IMR-90 (cell line): ENCODE results near the gene BCAS3. TPM values are rescaled to one million over a fixed set of nuclear protein-coding genes. Genes with fewer than 3 reads are reported as not detected.

ENCODE experiments used
- ATAC-seq: fragments of 200-7000 bp; cut with Tn5 transposase; 2 replicates; pipeline ENCODE4 v1.9.1; 2020; ENCODE audit warnings: low read depth, mild to moderate bottlenecking, moderate library complexity
- BruUV-seq: library from RNA; stranded (reverse); fragments of 400-500 nt; replicated peaks from 2 replicates; lab custom pipeline; 2021; lab: Mats Ljungman, UMichigan
- CTCF ChIA-PET: fragments of 300-600 bp; formaldehyde crosslinking; extraction: SDS; loops from one replicate; lab custom pipeline; 2021; ENCODE audit warnings: antibody characterized with exemption; lab: Yijun Ruan, JAX
- POLR2A ChIA-PET: fragments of 300-600 bp; sonication (Branson Sonifier 250); formaldehyde crosslinking; loops from one replicate; lab custom pipeline; 2022; ENCODE audit warnings: antibody characterized with exemption; ENCODE audit not compliant: unreplicated experiment; lab: Charles Lee
- DNase-seq: peaks from one replicate; pipeline ENCODE4 v3.0.0; 2013
- H2AFZ ChIP-seq: replicated peaks from 2 replicates; pipeline ENCODE3; 2013; ENCODE audit warnings: low read length, mild to moderate bottlenecking; ENCODE audit not compliant: poor library complexity
- H2AK5ac ChIP-seq: 2 replicates; pipeline ENCODE4 v1.6.1; 2013; ENCODE audit warnings: low read depth, low read length, inconsistent platforms
- H2AK9ac ChIP-seq: replicated peaks from 2 replicates; pipeline ENCODE3; 2013; ENCODE audit warnings: mild to moderate bottlenecking, low read depth, low read length, moderate library complexity; ENCODE audit not compliant: poor library complexity
- H2BK120ac ChIP-seq: 2 replicates; pipeline ENCODE4 v1.6.1; 2013; ENCODE audit warnings: low read depth, low read length, inconsistent platforms
- H2BK15ac ChIP-seq: 3 replicates; pipeline ENCODE4 v1.6.1; 2013; ENCODE audit warnings: low read depth, low read length, inconsistent platforms
- H2BK20ac ChIP-seq: 2 replicates; pipeline ENCODE4 v1.6.1; 2013; ENCODE audit warnings: low read depth, mild to moderate bottlenecking, inconsistent platforms, low read length, moderate library complexity
- H2BK5ac ChIP-seq: 2 replicates; pipeline ENCODE4 v1.6.1; 2013; ENCODE audit warnings: mild to moderate bottlenecking, low read depth, low read length, inconsistent platforms; ENCODE audit not compliant: poor library complexity, severe bottlenecking
- H3K14ac ChIP-seq: replicated peaks from 2 replicates; pipeline ENCODE4 v1.6.1; 2013; ENCODE audit warnings: low read depth, low read length, inconsistent platforms
- H3K18ac ChIP-seq: 2 replicates; pipeline ENCODE4 v1.6.1; 2013; ENCODE audit warnings: low read depth, low read length, control low read depth
- H3K23ac ChIP-seq: 2 replicates; pipeline ENCODE4 v1.6.1; 2013; ENCODE audit warnings: low read depth, low read length, inconsistent platforms
- H3K27ac ChIP-seq: 2 replicates; pipeline ENCODE4 v1.5.1; 2013; ENCODE audit warnings: mild to moderate bottlenecking, control low read depth, low read length; ENCODE audit not compliant: insufficient read depth
- H3K27me3 ChIP-seq: 2 replicates; pipeline ENCODE4 v1.6.1; 2013; ENCODE audit warnings: low read length; ENCODE audit not compliant: control insufficient read depth, insufficient read depth
- H3K36me3 ChIP-seq: 2 replicates; pipeline ENCODE4 v1.6.1; 2013; ENCODE audit warnings: low read length, mixed read lengths; ENCODE audit not compliant: control insufficient read depth, insufficient read depth
- H3K4ac ChIP-seq: 2 replicates; pipeline ENCODE4 v1.6.1; 2013; ENCODE audit warnings: low read depth, low read length, inconsistent platforms
- H3K4me1 ChIP-seq: 2 replicates; pipeline ENCODE4 v1.6.1; 2013; ENCODE audit warnings: low read length, mixed read lengths; ENCODE audit not compliant: control insufficient read depth, insufficient read depth
- H3K4me2 ChIP-seq: 2 replicates; pipeline ENCODE4 v1.6.1; 2013; ENCODE audit warnings: low read depth, mild to moderate bottlenecking, control low read depth, low read length, moderate library complexity
- H3K4me3 ChIP-seq: 2 replicates; pipeline ENCODE4 v1.5.1; 2013; ENCODE audit warnings: low read depth, mild to moderate bottlenecking, control low read depth, low read length, moderate library complexity; ENCODE audit not compliant: insufficient read depth
- H3K56ac ChIP-seq: 2 replicates; pipeline ENCODE4 v1.6.1; 2013; ENCODE audit warnings: low read length, inconsistent platforms; ENCODE audit not compliant: insufficient read depth; ENCODE audit errors: extremely low read depth
- H3K79me1 ChIP-seq, 2 experiments: 2 replicates each; pipeline ENCODE4 v1.6.1; 2013; ENCODE audit warnings: low read length in 2 of 2, inconsistent platforms in 1 of 2, low read depth in 1 of 2
- H3K9ac ChIP-seq: 2 replicates; pipeline ENCODE4 v1.6.1; 2013; ENCODE audit warnings: low read depth, low read length, control low read depth
- H3K9me1 ChIP-seq: 2 replicates; pipeline ENCODE4 v1.6.1; 2013; ENCODE audit warnings: low read length, inconsistent platforms; ENCODE audit not compliant: insufficient read depth
- H3K9me3 ChIP-seq: 2 replicates; pipeline ENCODE4 v1.6.1; 2013; ENCODE audit warnings: low read length; ENCODE audit not compliant: control insufficient read depth, insufficient read depth
- H4K20me1 ChIP-seq: 2 replicates; pipeline ENCODE4 v1.6.1; 2013; ENCODE audit warnings: low read length, inconsistent platforms; ENCODE audit not compliant: insufficient read depth
- H4K5ac ChIP-seq: 2 replicates; pipeline ENCODE4 v1.6.1; 2013; ENCODE audit warnings: mild to moderate bottlenecking, low read depth, low read length, control low read depth
- H4K8ac ChIP-seq, 2 experiments: 2 replicates each; pipeline ENCODE4 v1.6.1; 2013; ENCODE audit warnings: low read depth in 2 of 2, low read length in 2 of 2, control low read depth in 1 of 2, inconsistent platforms in 1 of 2
- H4K91ac ChIP-seq: 2 replicates; pipeline ENCODE4 v1.6.1; 2013; ENCODE audit warnings: low read depth, low read length, inconsistent platforms; ENCODE audit not compliant: insufficient read depth
- CEBPB ChIP-seq: IDR thresholded peaks from 2 replicates; pipeline ENCODE4 v1.6.1; 2012; ENCODE audit warnings: low read depth, low read length, improper control_type of control experiment
- CHD1 ChIP-seq: IDR thresholded peaks from 2 replicates; pipeline ENCODE4 v1.6.1; 2012; ENCODE audit warnings: low read depth, low read length, improper control_type of control experiment
- FOS ChIP-seq: fragments of 150-350 bp; IDR thresholded peaks from 2 replicates; pipeline ENCODE4 v1.6.1; 2016; ENCODE audit warnings: low read depth, low read length
- MAFK ChIP-seq: IDR thresholded peaks from 2 replicates; pipeline ENCODE4 v1.6.1; 2012; ENCODE audit warnings: low read depth, low read length, improper control_type of control experiment
- MAZ ChIP-seq: IDR thresholded peaks from 2 replicates; pipeline ENCODE4 v1.6.1; 2012; ENCODE audit warnings: low read depth, mild to moderate bottlenecking, low read length, improper control_type of control experiment, moderate library complexity, borderline replicate concordance
- MXI1 ChIP-seq: IDR thresholded peaks from 2 replicates; pipeline ENCODE4 v1.6.1; 2012; ENCODE audit warnings: low read depth, mild to moderate bottlenecking, low read length, moderate library complexity, borderline replicate concordance
- NFE2L2 ChIP-seq: fragments of 150-350 bp; IDR thresholded peaks from 2 replicates; pipeline ENCODE4 v1.6.1; 2016; ENCODE audit warnings: low read depth, mild to moderate bottlenecking, low read length
- POLR2A ChIP-seq: IDR thresholded peaks from 2 replicates; pipeline ENCODE4 v1.6.1; 2012; ENCODE audit warnings: mild to moderate bottlenecking, low read depth, low read length
- RAD21 ChIP-seq: IDR thresholded peaks from 2 replicates; pipeline ENCODE4 v1.6.1; 2012; ENCODE audit warnings: low read length, improper control_type of control experiment
- RCOR1 ChIP-seq: IDR thresholded peaks from 2 replicates; pipeline ENCODE4 v1.6.1; 2012; ENCODE audit warnings: mild to moderate bottlenecking, low read length, improper control_type of control experiment; ENCODE audit not compliant: insufficient replicate concordance
- RFX5 ChIP-seq: IDR thresholded peaks from 2 replicates; pipeline ENCODE4 v1.8.0; 2012; ENCODE audit warnings: low read depth, mild to moderate bottlenecking, low read length, moderate library complexity
- SMC3 ChIP-seq: fragments of 150-350 bp; IDR thresholded peaks from 2 replicates; pipeline ENCODE4 v1.6.1; 2016; ENCODE audit warnings: low read depth, mild to moderate bottlenecking, antibody characterized with exemption, low read length, moderate library complexity
- WGBS, 2 experiments: methylation state at CpG; one replicate each; pipeline versions ENCODE4 v1.1.5 to v1.1.7; 2013; ENCODE audit warnings: missing lambda C conversion rate in 2 of 2; ENCODE audit not compliant: insufficient read length in 1 of 2; ENCODE audit errors: extremely low coverage in 2 of 2; 5-methylcytosine and 5-hydroxymethylcytosine counted together
- dilution Hi-C: fragments of 300-500 bp; cut with HindIII; formaldehyde crosslinking; loops from one replicate; pipeline ENCODE4 v1.14.3; 2018; ENCODE audit warnings: low sequenced_read_pairs; ENCODE audit not compliant: unreplicated experiment
- in situ Hi-C: fragments of 300-500 bp; cut with MboI; formaldehyde crosslinking; loops from 3 replicates; pipeline ENCODE4 v1.14.3; 2019; ENCODE audit warnings: low sequenced_read_pairs, inconsistent platforms, mixed read lengths
- intact Hi-C: fragments of 100-400 bp; cut with micrococcal nuclease; formaldehyde crosslinking; loops from 2 replicates; pipeline ENCODE4 v1.10.0; 2022
- polyA plus RNA-seq, 3 experiments: library from polyadenylated mRNA; depleted of rRNA; stranded (reverse); fragments of >200 nt; gene quantifications; 2 replicates each; pipeline ENCODE4 v1.2.3, GENCODE V29; 2012; ENCODE audit warnings: low replicate concordance in 1 of 3
- total RNA-seq: library from RNA; depleted of rRNA; stranded (reverse); fragments of >200 nt; gene quantifications from 2 replicates; pipeline ENCODE4 v1.2.3, GENCODE V29; 2012
- TF ChIP-seq, protein P1 (sequence below): fragments of 150-350 bp; IDR thresholded peaks from 2 replicates; pipeline ENCODE4 v1.6.1; 2017; ENCODE audit warnings: mild to moderate bottlenecking, antibody characterized with exemption, low read length, low read depth
- TF ChIP-seq, protein P2 (sequence below): fragments of 150-350 bp; IDR thresholded peaks from 2 replicates; pipeline ENCODE4 v1.6.1; 2016; ENCODE audit warnings: low read depth, mild to moderate bottlenecking, low read length, moderate library complexity, borderline replicate concordance
- TF ChIP-seq, protein P3 (sequence below): conservative IDR thresholded peaks from 2 replicates; pipeline ENCODE4 v1.5.1; 2012; ENCODE audit warnings: mild to moderate bottlenecking, low read depth, low read length, improper control_type of control experiment

The BCAS3 gene
- total and polyA plus RNA-seq, 2 of the 4 experiments (the other 2 are of a cell fraction) = 6.3 to 27.1 TPM

DNA sequence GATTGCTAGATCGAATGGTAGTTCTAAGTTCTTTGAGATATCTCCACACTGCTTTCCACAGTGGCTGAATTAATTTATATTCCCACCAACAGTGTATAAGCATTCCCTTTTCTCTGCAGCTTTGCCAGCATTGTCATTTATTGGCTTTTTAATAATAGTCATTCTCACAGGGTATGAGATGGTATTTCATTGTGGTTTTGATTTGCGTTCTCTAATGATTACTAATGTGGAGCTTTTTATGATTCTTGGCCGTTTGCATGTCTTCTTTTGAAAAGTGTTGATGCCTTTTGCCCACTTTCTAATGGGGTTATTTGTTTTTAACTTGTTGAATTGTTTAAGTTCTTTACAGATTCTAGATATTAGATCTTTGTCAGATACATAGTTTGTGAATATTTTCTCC is 36.5 kb upstream of the BCAS3 start:
- Histone ChIP-seq H3K4me3 (no peak overlapping the region), H3K27me3 (no peaks in the 10 kb centered on the region), H3K9ac (no peak overlapping the region), H4K5ac (no peak overlapping the region), H2AFZ (no peak overlapping the region), H2BK5ac (no peak overlapping the region), H3K14ac (no peak overlapping the region), H4K8ac (no peak overlapping the region), H3K4ac (no peak overlapping the region), H4K20me1 (peaks cover 25% of the 10 kb centered on the region; the same call in 1 of the 2 replicates), H3K4me2 (no peak overlapping the region), H3K27ac (no peak overlapping the region), H3K9me3 (no peaks in the 10 kb centered on the region), H3K18ac (no peak overlapping the region), H4K91ac (no peak overlapping the region), H3K79me1 (peaks cover 26 to 52% of the 10 kb centered on the region in 2 experiments), H3K36me3 (peaks cover 13% of the 10 kb centered on the region), H2AK9ac (no peak overlapping the region), H2AK5ac (no peak overlapping the region), H3K4me1 (peaks cover 2% of the 10 kb centered on the region; the same call in 1 of the 2 replicates), H3K9me1 (no peaks in the 10 kb centered on the region; the same call in 1 of the 2 replicates), H2BK120ac (no peak overlapping the region), H3K23ac (no peak overlapping the region), H2BK20ac (no peak overlapping the region), H2BK15ac (no peak overlapping the region), H3K56ac (no peak overlapping the region)
- in situ Hi-C loops (loop anchor here (25.0 kb wide), 1 partner anchor 504 kb away; the partner anchor contains the start of gene CA4), dilution Hi-C loops (no loop called here), intact Hi-C loops (no loop called here)
- CTCF ChIA-PET = interaction anchor here (0.7 kb wide), 3 partner anchors 28 to 564 kb away, joined by 3 to 4 read pairs (median 3); no protein-coding TSS in a partner anchor
- DNase-seq = no peak
- no peak for ATAC-seq
- BruUV-seq = no TSS peak
- no CpG with 5 or more reads among the region's 3 CpGs for WGBS, 2 experiments
- TF ChIP-seq, protein P1, sequence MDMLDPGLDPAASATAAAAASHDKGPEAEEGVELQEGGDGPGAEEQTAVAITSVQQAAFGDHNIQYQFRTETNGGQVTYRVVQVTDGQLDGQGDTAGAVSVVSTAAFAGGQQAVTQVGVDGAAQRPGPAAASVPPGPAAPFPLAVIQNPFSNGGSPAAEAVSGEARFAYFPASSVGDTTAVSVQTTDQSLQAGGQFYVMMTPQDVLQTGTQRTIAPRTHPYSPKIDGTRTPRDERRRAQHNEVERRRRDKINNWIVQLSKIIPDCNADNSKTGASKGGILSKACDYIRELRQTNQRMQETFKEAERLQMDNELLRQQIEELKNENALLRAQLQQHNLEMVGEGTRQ = no peak
- TF ChIP-seq, protein P2, sequence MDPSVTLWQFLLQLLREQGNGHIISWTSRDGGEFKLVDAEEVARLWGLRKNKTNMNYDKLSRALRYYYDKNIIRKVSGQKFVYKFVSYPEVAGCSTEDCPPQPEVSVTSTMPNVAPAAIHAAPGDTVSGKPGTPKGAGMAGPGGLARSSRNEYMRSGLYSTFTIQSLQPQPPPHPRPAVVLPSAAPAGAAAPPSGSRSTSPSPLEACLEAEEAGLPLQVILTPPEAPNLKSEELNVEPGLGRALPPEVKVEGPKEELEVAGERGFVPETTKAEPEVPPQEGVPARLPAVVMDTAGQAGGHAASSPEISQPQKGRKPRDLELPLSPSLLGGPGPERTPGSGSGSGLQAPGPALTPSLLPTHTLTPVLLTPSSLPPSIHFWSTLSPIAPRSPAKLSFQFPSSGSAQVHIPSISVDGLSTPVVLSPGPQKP = no peak
- TF ChIP-seq MAZ (no peak), CEBPB (no peak), FOS (no peak), RFX5 (no peak), RAD21 (no peak), SMC3 (no peak), POLR2A (no peak), MXI1 (no peak), CHD1 (no peak), NFE2L2 (no peak), RCOR1 (no peak), MAFK (no peak)
- TF ChIP-seq, protein P3, sequence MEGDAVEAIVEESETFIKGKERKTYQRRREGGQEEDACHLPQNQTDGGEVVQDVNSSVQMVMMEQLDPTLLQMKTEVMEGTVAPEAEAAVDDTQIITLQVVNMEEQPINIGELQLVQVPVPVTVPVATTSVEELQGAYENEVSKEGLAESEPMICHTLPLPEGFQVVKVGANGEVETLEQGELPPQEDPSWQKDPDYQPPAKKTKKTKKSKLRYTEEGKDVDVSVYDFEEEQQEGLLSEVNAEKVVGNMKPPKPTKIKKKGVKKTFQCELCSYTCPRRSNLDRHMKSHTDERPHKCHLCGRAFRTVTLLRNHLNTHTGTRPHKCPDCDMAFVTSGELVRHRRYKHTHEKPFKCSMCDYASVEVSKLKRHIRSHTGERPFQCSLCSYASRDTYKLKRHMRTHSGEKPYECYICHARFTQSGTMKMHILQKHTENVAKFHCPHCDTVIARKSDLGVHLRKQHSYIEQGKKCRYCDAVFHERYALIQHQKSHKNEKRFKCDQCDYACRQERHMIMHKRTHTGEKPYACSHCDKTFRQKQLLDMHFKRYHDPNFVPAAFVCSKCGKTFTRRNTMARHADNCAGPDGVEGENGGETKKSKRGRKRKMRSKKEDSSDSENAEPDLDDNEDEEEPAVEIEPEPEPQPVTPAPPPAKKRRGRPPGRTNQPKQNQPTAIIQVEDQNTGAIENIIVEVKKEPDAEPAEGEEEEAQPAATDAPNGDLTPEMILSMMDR = no peak
- POLR2A ChIA-PET = no interaction called here
